Endothelial cell of umbilical vein (primary cell): ENCODE data around the gene RPP25L. TPM values are rescaled to one million over a fixed set of nuclear protein-coding genes. Genes with fewer than 3 reads are reported as not detected.

ENCODE experiments used
- BruUV-seq: library from RNA; stranded (reverse); fragments of 400-500 nt; replicated peaks from 2 replicates; lab custom pipeline; 2021; lab: Mats Ljungman, UMichigan
- CTCF ChIA-PET: fragments of 300-600, 350-600 bp; sonication (Branson Sonifier 250); formaldehyde crosslinking; loops from one replicate; lab custom pipeline; 2021; ENCODE audit warnings: antibody characterized with exemption, inconsistent platforms; lab: Charles Lee
- POLR2A ChIA-PET: fragments of 300-600, 350-600 bp; sonication (Branson Sonifier 250); formaldehyde crosslinking; loops from one replicate; lab custom pipeline; 2021; ENCODE audit warnings: antibody characterized with exemption, inconsistent platforms; lab: Charles Lee
- DNase-seq: peaks from one replicate; pipeline ENCODE4 v3.0.0-alpha.2; 2011; ENCODE audit warnings: low read depth, low spot score
- FAIRE-seq: peaks from 2 replicates; lab custom pipeline; 2011; peaks lifted over from hg19 to GRCh38; lab: Jason Lieb, UNC
- H2AFZ ChIP-seq: 2 replicates; pipeline ENCODE4 v1.6.0; 2012; ENCODE audit warnings: low read depth, low read length, control low read depth, inconsistent platforms
- H3K27ac ChIP-seq: 2 replicates; pipeline ENCODE4 v1.5.1; 2011; ENCODE audit warnings: low read depth, mild to moderate bottlenecking, control low read depth, low read length, moderate library complexity; ENCODE audit not compliant: insufficient read depth
- H3K27me3 ChIP-seq, 2 experiments: 2 replicates each; pipeline versions ENCODE4 v1.6.0 to v1.6.1; 2011; ENCODE audit warnings: low read length in 2 of 2, mixed read lengths in 1 of 2; ENCODE audit not compliant: control insufficient read depth in 2 of 2, insufficient read depth in 2 of 2
- H3K36me3 ChIP-seq, 2 experiments: 2 replicates in 1 of 2; 3 replicates in 1 of 2; pipeline ENCODE4 v1.5.1; 2011; ENCODE audit warnings: low read length in 2 of 2, mild to moderate bottlenecking in 1 of 2, moderate library complexity in 1 of 2; ENCODE audit not compliant: control insufficient read depth in 2 of 2, insufficient read depth in 2 of 2; ENCODE audit errors: extremely low read depth in 1 of 2
- H3K4me1 ChIP-seq: 3 replicates; pipeline ENCODE4 v1.5.1; 2011; ENCODE audit warnings: mild to moderate bottlenecking, low read length; ENCODE audit not compliant: control insufficient read depth, insufficient read depth; ENCODE audit errors: extremely low read depth
- H3K4me2 ChIP-seq: 2 replicates; pipeline ENCODE4 v1.6.1; 2011; ENCODE audit warnings: low read length, control low read depth, mixed read lengths; ENCODE audit not compliant: insufficient read depth
- H3K4me3 ChIP-seq, 3 experiments: fragments of 200-600 bp in 1 of 3; sonication (generic), shearing (Covaris generic) in 1 of 3; replicated peaks in 1 of 3; 2 replicates each; pipeline ENCODE4 v1.5.1; 2011 to 2016; ENCODE audit warnings: control low read depth in 3 of 3, low read length in 3 of 3, mild to moderate bottlenecking in 2 of 3, inconsistent platforms in 1 of 3, low read depth in 1 of 3, moderate library complexity in 1 of 3; ENCODE audit not compliant: insufficient read depth in 1 of 3
- H3K79me2 ChIP-seq: 2 replicates; pipeline ENCODE4 v1.6.0; 2012; ENCODE audit warnings: low read length, inconsistent platforms; ENCODE audit not compliant: control insufficient read depth, insufficient read depth
- H3K9ac ChIP-seq: replicated peaks from 2 replicates; pipeline ENCODE3; 2011; ENCODE audit warnings: low read length, control low read depth; ENCODE audit not compliant: insufficient read depth; ENCODE audit errors: extremely low read depth
- H3K9me1 ChIP-seq: replicated peaks from 3 replicates; pipeline ENCODE4 v1.6.0; 2011; ENCODE audit warnings: mild to moderate bottlenecking, low read length; ENCODE audit not compliant: control insufficient read depth, insufficient read depth; ENCODE audit errors: extremely low read depth
- H3K9me3 ChIP-seq: replicated peaks from 2 replicates; pipeline ENCODE4 v1.5.1; 2012; ENCODE audit warnings: low read length, inconsistent platforms; ENCODE audit not compliant: control insufficient read depth, insufficient read depth
- H4K20me1 ChIP-seq: replicated peaks from 2 replicates; pipeline ENCODE3; 2011; ENCODE audit warnings: mild to moderate bottlenecking, low read length; ENCODE audit not compliant: control insufficient read depth, insufficient read depth; ENCODE audit errors: extremely low read depth
- CTCF ChIP-seq, 2 donors: IDR thresholded peaks; 1 replicate in 1 of 2; 2 replicates in 1 of 2; pipeline ENCODE4 v1.5.1; 2011; ENCODE audit warnings: low read length in 2 of 2, mild to moderate bottlenecking in 2 of 2, moderate library complexity in 2 of 2, control low read depth in 1 of 2, inconsistent platforms in 1 of 2, low read depth in 1 of 2; ENCODE audit not compliant: insufficient read depth in 1 of 2; ENCODE audit errors: extremely low read depth in 1 of 2
- EZH2 ChIP-seq: IDR thresholded peaks from 2 replicates; pipeline ENCODE4 v1.6.1; 2012; ENCODE audit warnings: borderline replicate concordance, low read depth, mild to moderate bottlenecking, moderate library complexity, low read length, inconsistent platforms; ENCODE audit not compliant: severe bottlenecking
- GATA2 ChIP-seq: IDR thresholded peaks from 2 replicates; pipeline ENCODE4 v1.7.0; 2011; ENCODE audit warnings: low read depth, mild to moderate bottlenecking, moderate library complexity, mixed read lengths, low read length; ENCODE audit not compliant: insufficient read length, insufficient read depth
- MAX ChIP-seq: IDR thresholded peaks from 2 replicates; pipeline ENCODE4 v1.6.1; 2011; ENCODE audit not compliant: insufficient read depth, insufficient read length
- MYC ChIP-seq: IDR thresholded peaks from one replicate; pipeline ENCODE4 v1.6.1; 2011; ENCODE audit warnings: mild to moderate bottlenecking, low read depth, low read length
- POLR2A ChIP-seq: IDR thresholded peaks from 2 replicates; pipeline ENCODE4 v1.6.1; 2012; ENCODE audit warnings: low read depth, mild to moderate bottlenecking, control low read depth, low read length
- POLR2AphosphoS5 ChIP-seq: IDR thresholded peaks from 2 replicates; pipeline ENCODE4 v1.6.1; 2012; ENCODE audit warnings: low read depth, mild to moderate bottlenecking, control low read depth, low read length, moderate library complexity; ENCODE audit not compliant: insufficient read depth
- dilution Hi-C: fragments of 300-500 bp; cut with MboI; formaldehyde crosslinking; loops from one replicate; pipeline ENCODE4 v1.15.0; 2019; ENCODE audit warnings: low sequenced_read_pairs; ENCODE audit not compliant: extremely low pct_ligation_motif_present
- intact Hi-C: fragments of 100-400 bp; cut with micrococcal nuclease; formaldehyde crosslinking; loops from one replicate; pipeline ENCODE4 v1.10.0; 2022
- polyA plus RNA-seq, 4 experiments: library from polyadenylated mRNA; depleted of rRNA in 3 of 4; stranded (reverse) in 3 of 4; unstranded in 1 of 4; fragments of >200 nt; gene quantifications; 2 replicates each; pipeline versions ENCODE4 v1.2.1 to v1.2.3, GENCODE V29; 2011 to 2012; ENCODE audit warnings: missing spikeins in 1 of 4
- total RNA-seq: library from RNA; stranded (reverse); gene quantifications from 2 replicates; pipeline ENCODE4 v1.2.3, GENCODE V29; 2021

The RPP25L gene
- total and polyA plus RNA-seq, 2 donors (not counting 3 experiments of a cell fraction or from before 2014, with no cell fraction given): 15.7 to 41.0 TPM

DNA sequence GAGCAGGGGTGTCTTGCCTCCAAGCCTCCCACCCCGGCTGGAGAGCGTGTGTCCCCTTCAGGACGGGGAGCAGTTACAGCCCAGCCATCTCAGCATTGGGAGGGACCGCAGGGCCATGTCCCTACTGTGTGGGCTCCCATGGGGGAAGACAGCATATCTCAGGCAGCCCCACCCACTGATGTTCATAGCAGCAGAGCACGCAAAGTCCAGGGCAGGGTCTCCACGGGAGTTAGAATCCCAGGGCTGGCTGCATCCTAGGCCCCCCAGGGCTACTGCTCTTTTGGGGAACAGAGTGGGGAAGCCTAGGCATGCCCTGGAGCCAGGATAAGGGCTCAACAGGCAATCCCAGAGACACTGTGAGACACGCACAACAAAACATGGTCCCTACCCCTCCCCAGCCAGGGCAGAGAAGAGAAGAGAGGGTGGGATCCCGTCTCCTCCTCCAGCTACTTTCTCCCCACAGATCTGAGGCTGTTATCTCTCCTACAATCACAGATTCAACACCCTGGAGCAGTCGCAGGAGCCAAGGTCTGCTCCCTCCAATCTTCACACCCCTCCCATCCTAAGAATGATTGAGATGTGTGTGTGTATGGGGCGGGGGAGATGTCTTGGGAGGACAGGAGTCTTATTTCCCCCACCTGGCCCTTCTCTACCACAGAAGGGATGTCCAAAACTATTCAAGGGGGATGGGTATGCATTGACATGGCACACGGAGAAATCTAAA lies 25.8 kb downstream of the RPP25L start:
- H3K27me3 ChIP-seq: peaks cover 77 to 80% of the 10 kb centered on the region in 2 experiments
- H4K20me1 ChIP-seq: no peaks in the 10 kb centered on the region
- ChIA-PET CTCF (interaction anchor here (1.1 to 2.5 kb wide), 5 partner anchors 22 to 84 kb away, joined by 3 to 18 read pairs (median 4); no protein-coding TSS in a partner anchor), POLR2A (no interaction called here)
- FAIRE-seq (no peak), DNase-seq (no peak)
- H3K36me3 ChIP-seq: no peaks in the 10 kb centered on the region
- dilution Hi-C loops: no loop called here
- BruUV-seq: no TSS peak
- no peak overlapping the region for H3K9ac ChIP-seq
- intact Hi-C loops: no loop called here
- H3K4me2 ChIP-seq: no peak overlapping the region
- no peaks in the 10 kb centered on the region for H3K9me3 ChIP-seq
- TF ChIP-seq EZH2 (no peak), MAX (no peak), POLR2A (no peak), POLR2AphosphoS5 (no peak), CTCF (IDR thresholded peaks at IDR 0.05; ENCODE audit: extremely low read depth in 1 of 2, insufficient read depth in 1 of 2, low read depth in 1 of 2, low read length in 2 of 2) (no peak), MYC (no peak), GATA2 (no peak)
- no peaks in the 10 kb centered on the region for H3K79me2 ChIP-seq
- no peak overlapping the region for H3K27ac ChIP-seq
- H3K4me3 ChIP-seq: no peak overlapping the region
- H3K9me1 ChIP-seq: no peaks in the 10 kb centered on the region
- H3K4me1 ChIP-seq: no peaks in the 10 kb centered on the region
- H2AFZ ChIP-seq: no peak overlapping the region
